OCI-LY3 (cell line): ENCODE data around the gene SAA1.

Source experiments
- CTCF ChIP-seq: fragments of 200-600, 300-600 bp; sonication (generic); IDR thresholded peaks from 2 replicates; pipeline ENCODE4 v1.5.1; 2014; ENCODE audit warnings: antibody characterized with exemption, low read length, low read depth
- EZH2phosphoT487 ChIP-seq: fragments of 200-600 bp; shearing (Covaris generic); IDR thresholded peaks from 2 replicates; pipeline ENCODE4 v1.6.1; 2018; ENCODE audit warnings: antibody characterized with exemption, mixed run types, low read depth

DNA sequence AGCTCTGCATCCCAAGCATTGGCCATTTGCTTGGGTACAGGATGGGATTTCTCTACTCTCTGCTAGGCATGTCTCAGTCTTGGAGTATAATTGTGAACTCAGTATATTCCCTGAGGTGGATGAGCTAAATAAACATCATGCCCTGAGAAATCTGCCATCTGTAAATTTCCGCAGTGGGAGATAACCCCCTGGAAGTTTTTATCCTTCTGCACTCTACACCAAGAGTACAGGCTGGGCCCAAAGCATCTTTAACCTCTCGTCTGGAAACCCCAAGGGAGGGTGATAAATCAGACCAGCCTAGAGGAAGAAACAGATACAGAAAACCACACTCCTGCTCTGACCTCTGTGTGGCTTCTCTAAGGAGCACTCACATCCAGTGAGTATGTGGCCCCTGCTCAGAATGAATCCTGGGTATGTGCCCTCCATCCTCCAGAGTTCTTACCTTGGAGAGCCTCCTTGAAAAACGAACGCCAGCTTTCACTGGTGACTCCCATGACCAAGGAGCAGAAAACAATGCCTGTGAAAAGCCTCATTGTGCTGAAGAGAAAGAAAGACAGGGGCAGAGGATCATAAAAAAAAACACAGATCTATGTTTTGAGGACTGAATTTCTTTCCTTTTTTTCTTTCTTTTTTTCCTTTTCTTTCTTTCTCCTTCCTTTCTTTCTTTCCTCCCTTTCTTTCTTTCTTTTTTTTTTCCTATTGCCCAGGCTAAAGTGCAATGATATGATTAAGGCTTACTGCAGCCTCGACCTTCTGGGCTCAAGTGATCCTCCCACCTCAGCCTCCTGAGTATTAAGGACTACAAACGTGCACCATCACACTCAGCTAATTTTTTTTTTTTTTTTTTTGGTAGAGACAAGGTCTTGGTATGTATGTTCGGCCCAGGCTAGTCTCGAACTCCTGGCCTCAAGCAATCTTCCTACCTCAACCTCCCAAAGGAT, 30.4 kb upstream of the SAA1 start:
- TF ChIP-seq CTCF, result no peak
- no peak for TF ChIP-seq EZH2phosphoT487
